MCF 10A (cell line): Measurements from ENCODE around the gene RHOBTB1. TPM values are rescaled to one million over a fixed set of nuclear protein-coding genes. Genes with fewer than 3 reads are reported as not detected.
A peak's percentile ranks its signal among the peaks of the same experiment; 100 is the strongest.
"Not testable (repeated sequence)": the region's sequence is repeated elsewhere in the genome, so short reads cannot be mapped to it uniquely, and the experiment has no call there.

Experiments used
- BruUV-seq: library from RNA; stranded (reverse); fragments of 400-500 nt; replicated peaks from 2 replicates; lab custom pipeline; 2021; lab: Mats Ljungman, UMichigan
- CTCF ChIA-PET: fragments of 300-600 bp; sonication (Branson Sonifier 250); formaldehyde crosslinking; extraction: SDS; loops from one replicate; lab custom pipeline; 2021; ENCODE audit warnings: antibody characterized with exemption, inconsistent platforms; lab: Yijun Ruan, JAX
- POLR2A ChIA-PET: fragments of 300-600, 350-650 bp; sonication (Branson Sonifier 250); formaldehyde crosslinking; extraction: SDS; loops from one replicate; lab custom pipeline; 2020; ENCODE audit warnings: antibody characterized with exemption, inconsistent platforms; lab: Yijun Ruan, JAX
- DNase-seq: peaks from one replicate; pipeline ENCODE4 v3.0.0-alpha.2; 2018; ENCODE audit not compliant: unreplicated experiment
- H3K27ac Mint-ChIP-seq: one replicate; pipeline ENCODE4 v1.8.0; 2022; ENCODE audit warnings: mild to moderate bottlenecking, low read depth, mixed read lengths; ENCODE audit not compliant: unreplicated experiment
- H3K27me3 Mint-ChIP-seq: one replicate; pipeline ENCODE4 v1.8.0; 2022; ENCODE audit warnings: mixed read lengths; ENCODE audit not compliant: insufficient read depth, unreplicated experiment
- H3K36me3 Mint-ChIP-seq: one replicate; pipeline ENCODE4 v1.8.0; 2022; ENCODE audit warnings: mild to moderate bottlenecking, moderate library complexity, mixed read lengths; ENCODE audit not compliant: insufficient read depth, unreplicated experiment
- H3K4me1 Mint-ChIP-seq: one replicate; pipeline ENCODE4 v1.8.0; 2022; ENCODE audit warnings: mixed read lengths; ENCODE audit not compliant: insufficient read depth, unreplicated experiment
- H3K4me3 Mint-ChIP-seq: one replicate; pipeline ENCODE4 v1.8.0; 2022; ENCODE audit warnings: mild to moderate bottlenecking, moderate library complexity, mixed read lengths; ENCODE audit not compliant: unreplicated experiment
- H3K9me3 Mint-ChIP-seq: one replicate; pipeline ENCODE4 v1.8.0; 2022; ENCODE audit warnings: mixed read lengths; ENCODE audit not compliant: unreplicated experiment
- CTCF ChIP-seq: fragments of 200-600 bp; IDR thresholded peaks from one replicate; pipeline ENCODE4 v1.8.0; 2022; ENCODE audit warnings: antibody characterized with exemption, mild to moderate bottlenecking; ENCODE audit not compliant: unreplicated experiment
- intact Hi-C: fragments of 100-400 bp; cut with micrococcal nuclease; formaldehyde crosslinking; loops from 2 replicates; pipeline ENCODE4 v1.14.1; 2022
- total RNA-seq: library from RNA; stranded (reverse); gene quantifications from 2 replicates; pipeline ENCODE4 v1.2.3, GENCODE V29; 2022

The RHOBTB1 gene
- total RNA-seq, 1 experiment from 2014 or later: 0.70 TPM

GRCh38 chr10:60834401-60834800 lies 109.6 kb downstream of the RHOBTB1 start:
- Mint-ChIP-seq H3K9me3 (no peaks in the 10 kb centered on the region), H3K27ac (no peak overlapping the region), H3K4me3 (no peak overlapping the region), H3K4me1 (no peaks in the 10 kb centered on the region), H3K36me3 (no peaks in the 10 kb centered on the region), H3K27me3 (no peaks in the 10 kb centered on the region)
- ChIA-PET CTCF (no interaction called here), POLR2A (no interaction called here)
- no peak for DNase-seq
- no TSS peak for BruUV-seq
- no peak for TF ChIP-seq CTCF
- intact Hi-C loops: no loop called here

- BruUV-seq, H3K4me3 Mint-ChIP-seq, POLR2A ChIA-PET, H3K36me3 Mint-ChIP-seq, H3K9me3 Mint-ChIP-seq, H3K27ac Mint-ChIP-seq, H3K27me3 Mint-ChIP-seq, intact Hi-C loops, DNase-seq: not testable (repeated sequence)
- CTCF ChIA-PET: interaction anchor here (0.6 kb wide), 1 partner anchor 63 kb away, joined by 6 read pairs; no protein-coding TSS in a partner anchor
- peaks cover 12% of the 10 kb centered on the region for H3K4me1 Mint-ChIP-seq
Observed at GRCh38 chr10:60832136-60832535, 111.8 kb downstream of the RHOBTB1 start.

- TF ChIP-seq CTCF: no peak
- Mint-ChIP-seq H3K27me3 (no peaks in the 10 kb centered on the region), H3K9me3 (no peaks in the 10 kb centered on the region), H3K27ac (no peak overlapping the region), H3K4me3 (no peak overlapping the region), H3K36me3 (no peaks in the 10 kb centered on the region), H3K4me1 (peaks cover 17% of the 10 kb centered on the region)
- no TSS peak for BruUV-seq
- intact Hi-C loops: no loop called here
- peak; percentile 10 for DNase-seq
- ChIA-PET POLR2A (no interaction called here), CTCF (no interaction called here)
Observed at GRCh38 chr10:60828489-60828852, 115.5 kb downstream of the RHOBTB1 start.

GRCh38 chr10:60827791-60828488 lies 116.0 kb downstream of the RHOBTB1 start:
- intact Hi-C loops: no loop called here
- CTCF ChIA-PET: no interaction called here
- Mint-ChIP-seq H3K4me1 (peaks cover 17% of the 10 kb centered on the region), H3K9me3 (no peaks in the 10 kb centered on the region), H3K4me3 (no peak overlapping the region), H3K27me3 (no peaks in the 10 kb centered on the region), H3K27ac (no peak overlapping the region), H3K36me3 (no peaks in the 10 kb centered on the region)
- BruUV-seq: no TSS peak
- no peak for TF ChIP-seq CTCF
- peak; percentile 42 for DNase-seq
- POLR2A ChIA-PET: interaction anchor here (0.6 kb wide), 1 partner anchor 132 kb away, joined by 3 read pairs; no protein-coding TSS in a partner anchor
